Activated T-helper 9 cell treated with anti-CD3 and anti-CD28 coated beads, Interleukin-2, amount 50 U/mL, for 16 hours (primary cell): ENCODE data around the gene KIAA1217.

ENCODE experiments used
- DNase-seq: peaks from one replicate; pipeline ENCODE4 v3.0.0-alpha.2; 2020; ENCODE audit warnings: low read depth

KIAA1217 gene

DNA sequence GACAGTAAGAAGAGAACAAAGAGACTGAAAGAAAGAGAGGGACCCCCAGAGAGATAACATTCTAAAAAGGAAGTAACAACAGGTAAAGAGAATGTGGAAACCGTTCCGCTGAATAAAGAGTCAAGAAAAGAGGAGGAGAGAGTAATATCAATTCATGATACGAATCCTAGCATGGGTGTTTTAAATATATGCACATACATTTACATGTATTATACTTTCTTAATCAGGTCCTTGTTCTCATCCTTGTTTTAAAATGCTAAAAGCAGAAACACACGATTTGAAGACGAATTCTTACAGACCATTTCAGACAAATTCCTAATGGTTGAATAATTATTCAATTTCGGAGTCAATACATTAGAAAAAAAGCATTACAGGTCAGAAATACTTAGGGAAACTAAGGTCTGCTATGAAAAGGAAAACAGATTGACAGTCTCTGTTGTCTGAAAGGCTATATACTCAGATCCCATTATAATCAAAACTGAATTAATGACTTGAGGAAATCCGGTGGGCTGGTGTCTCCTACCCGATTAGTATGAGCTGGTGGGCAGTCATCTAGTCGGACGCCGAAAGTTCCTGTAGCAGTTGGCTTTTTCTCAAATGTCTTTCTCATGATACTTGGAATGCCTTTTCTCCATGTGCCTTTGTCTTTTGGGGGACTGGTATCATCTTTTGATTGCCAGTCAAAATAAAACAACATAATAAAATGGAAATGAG, 387.4 kb downstream of the KIAA1217 start:
- DNase-seq: no peak

DNA sequence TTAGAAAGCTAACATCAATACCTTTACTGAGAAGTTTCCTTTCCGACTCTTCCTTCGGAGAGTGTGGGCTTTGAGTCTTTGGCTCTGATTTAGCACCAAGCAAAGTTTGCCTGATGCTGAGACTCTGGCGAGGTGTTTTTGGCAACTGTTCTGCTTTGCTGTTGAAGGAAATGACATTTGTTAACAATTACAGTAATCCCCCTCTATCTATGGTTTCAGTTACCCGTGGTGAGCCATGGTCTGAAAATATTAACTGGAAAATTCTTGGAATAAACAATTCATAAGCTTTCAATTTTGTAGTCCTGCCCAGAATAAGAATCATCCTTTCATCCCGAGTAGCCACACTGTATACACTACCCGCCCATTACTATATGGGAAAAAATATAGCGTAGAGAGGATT, 388.5 kb downstream of the KIAA1217 start:
- DNase-seq: no peak
